ACC112 (cell line): ENCODE results near the gene RERE.

Experiments used
- H2AFZ ChIP-seq: fragments of 200-600 bp; sonication (generic); one replicate; pipeline ENCODE4 v1.6.0; 2017; ENCODE audit warnings: antibody characterized with exemption, low read length; ENCODE audit not compliant: unreplicated experiment
- H3K27ac ChIP-seq: fragments of 200-600 bp; sonication (generic); 2 replicates; pipeline ENCODE4 v1.5.1; 2014; ENCODE audit warnings: low read depth, mild to moderate bottlenecking, antibody characterized with exemption, low read length, moderate library complexity
- H3K27me3 ChIP-seq: fragments of 200-600 bp; sonication (generic); 2 replicates; pipeline ENCODE4 v1.6.1; 2014; ENCODE audit warnings: mild to moderate bottlenecking, antibody characterized with exemption, low read length, moderate library complexity, mixed read lengths; ENCODE audit not compliant: insufficient read depth
- H3K36me3 ChIP-seq: fragments of 200-600 bp; sonication (generic); 2 replicates; pipeline ENCODE4 v1.6.1; 2016; ENCODE audit warnings: mild to moderate bottlenecking, antibody characterized with exemption, low read length, moderate library complexity, mixed read lengths; ENCODE audit not compliant: insufficient read depth
- H3K4me1 ChIP-seq: fragments of 200-600 bp; sonication (generic); one replicate; pipeline ENCODE4 v1.6.1; 2016; ENCODE audit warnings: low read length, mixed read lengths; ENCODE audit not compliant: insufficient read depth, unreplicated experiment, control insufficient read depth
- H3K4me3 ChIP-seq: fragments of 200-600 bp; sonication (generic); 2 replicates; pipeline ENCODE4 v1.5.1; 2014; ENCODE audit warnings: mild to moderate bottlenecking, low read depth, low read length
- H3K79me2 ChIP-seq: fragments of 200-600 bp; sonication (generic); one replicate; pipeline ENCODE4 v1.6.0; 2016; ENCODE audit warnings: low read length; ENCODE audit not compliant: control insufficient read depth, unreplicated experiment, insufficient read depth

Gene RERE

GRCh38 chr1:8329439-8329838 lies 488.0 kb downstream of the RERE start:
- Histone ChIP-seq H3K4me1 (no peaks in the 10 kb centered on the region), H3K27me3 (no peaks in the 10 kb centered on the region), H2AFZ (no peak overlapping the region), H3K4me3 (no peak overlapping the region), H3K79me2 (no peaks in the 10 kb centered on the region), H3K36me3 (no peaks in the 10 kb centered on the region), H3K27ac (no peak overlapping the region)

- H3K4me3 ChIP-seq: no peak overlapping the region
- no peaks in the 10 kb centered on the region for H3K27me3 ChIP-seq
- no peak overlapping the region for H3K27ac ChIP-seq
- H3K79me2 ChIP-seq: no peaks in the 10 kb centered on the region
- H3K36me3 ChIP-seq: no peaks in the 10 kb centered on the region
- H3K4me1 ChIP-seq: no peaks in the 10 kb centered on the region
- H2AFZ ChIP-seq: no peak overlapping the region
Measured at GRCh38 chr1:8328271-8328670, 489.2 kb downstream of the RERE start.

- Histone ChIP-seq H3K36me3 (no peaks in the 10 kb centered on the region), H3K27ac (no peak overlapping the region), H2AFZ (no peak overlapping the region), H3K4me1 (no peaks in the 10 kb centered on the region), H3K27me3 (no peaks in the 10 kb centered on the region), H3K4me3 (no peak overlapping the region), H3K79me2 (no peaks in the 10 kb centered on the region)
Measured at GRCh38 chr1:8326265-8326664, 491.2 kb downstream of the RERE start.

- Histone ChIP-seq H3K4me3 (no peak overlapping the region), H3K27ac (no peak overlapping the region), H3K36me3 (no peaks in the 10 kb centered on the region), H3K4me1 (no peaks in the 10 kb centered on the region), H2AFZ (no peak overlapping the region), H3K79me2 (no peaks in the 10 kb centered on the region), H3K27me3 (no peaks in the 10 kb centered on the region)
Measured at GRCh38 chr1:8325771-8326170, 491.7 kb downstream of the RERE start.

GRCh38 chr1:8324176-8324810 lies 493.1 kb downstream of the RERE start:
- Histone ChIP-seq H2AFZ (no peak overlapping the region), H3K4me1 (no peaks in the 10 kb centered on the region), H3K4me3 (no peak overlapping the region), H3K27ac (no peak overlapping the region), H3K27me3 (no peaks in the 10 kb centered on the region), H3K36me3 (no peaks in the 10 kb centered on the region), H3K79me2 (no peaks in the 10 kb centered on the region)

- Histone ChIP-seq H3K4me3 (no peak overlapping the region), H2AFZ (no peak overlapping the region), H3K4me1 (no peaks in the 10 kb centered on the region), H3K27me3 (no peaks in the 10 kb centered on the region), H3K79me2 (no peaks in the 10 kb centered on the region), H3K36me3 (no peaks in the 10 kb centered on the region), H3K27ac (no peak overlapping the region)
Measured at GRCh38 chr1:8323706-8324105, 493.7 kb downstream of the RERE start.

- Histone ChIP-seq H3K36me3 (no peaks in the 10 kb centered on the region), H3K4me1 (peaks cover 5% of the 10 kb centered on the region), H3K27me3 (no peaks in the 10 kb centered on the region), H3K27ac (no peak overlapping the region), H3K79me2 (no peaks in the 10 kb centered on the region), H2AFZ (no peak overlapping the region), H3K4me3 (no peak overlapping the region)
Measured at GRCh38 chr1:8321612-8322011, 495.8 kb downstream of the RERE start.

- no peaks in the 10 kb centered on the region for H3K27me3 ChIP-seq
Measured at GRCh38 chr1:8318436-8318835, 499.0 kb downstream of the RERE start.

GRCh38 chr1:8317647-8318381 lies 499.6 kb downstream of the RERE start, which contains the start of gene SLC45A1:
TSS of gene SLC45A1 (plus strand) at chr1:8318114. CDS start at chr1:8324330, 6,216 bp downstream.
- H3K27ac ChIP-seq: no peak within 1 kb of the TSS
- peak within 1 kb of the TSS; percentile 87 for H3K4me3 ChIP-seq
- H3K36me3 ChIP-seq: no peaks in the 10 kb centered on the region
- peaks cover 5% of the 10 kb centered on the region for H3K4me1 ChIP-seq
- no peaks in the 10 kb centered on the region for H3K79me2 ChIP-seq
- no peaks in the 10 kb centered on the region for H3K27me3 ChIP-seq
- peak within 1 kb of the TSS; percentile 86 for H2AFZ ChIP-seq

More at GRCh38 chr1:8318436-8318835, 499.0 kb downstream of the RERE start:
- H3K4me3 ChIP-seq: peak overlapping the region; percentile 87
- H3K4me1 ChIP-seq: peaks cover 5% of the 10 kb centered on the region
- no peak overlapping the region for H3K27ac ChIP-seq
- H2AFZ ChIP-seq: peak overlapping the region; percentile 70
- H3K79me2 ChIP-seq: no peaks in the 10 kb centered on the region
- H3K36me3 ChIP-seq: no peaks in the 10 kb centered on the region

- no peak overlapping the region for H3K27ac ChIP-seq
- no peaks in the 10 kb centered on the region for H3K79me2 ChIP-seq
- H3K4me3 ChIP-seq: no peak overlapping the region
- H3K36me3 ChIP-seq: no peaks in the 10 kb centered on the region
- H3K4me1 ChIP-seq: peaks cover 5% of the 10 kb centered on the region
- no peaks in the 10 kb centered on the region for H3K27me3 ChIP-seq
- H2AFZ ChIP-seq: no peak overlapping the region
Measured at GRCh38 chr1:8315573-8316475, 501.6 kb downstream of the RERE start.
